Activated naive CD4-positive, alpha-beta T cell (primary cell): ENCODE results near the gene RARRES1.

Experiments
- DNase-seq, 4 experiments: peaks; one replicate each; lab custom pipeline; 2025; lab: John Stamatoyannopoulos, UW

RARRES1 gene

GRCh38 chr3:158731938-158732855, at the start of gene RARRES1:
Gene RARRES1 (minus strand): TSS chr3:158732457. CDS start chr3:158732415, 42 bp downstream.
- DNase-seq = peak in 1 of 4 experiments; percentile 8

- DNase-seq = no peak
Measured at GRCh38 chr3:158781849-158782248, 49.6 kb upstream of the RARRES1 start.

- DNase-seq = no peak
Measured at GRCh38 chr3:158781191-158781590, 48.9 kb upstream of the RARRES1 start.

GRCh38 chr3:158780766-158781165, 48.5 kb upstream of the RARRES1 start:
- no peak for DNase-seq

GRCh38 chr3:158777161-158777873, 45.1 kb upstream of the RARRES1 start:
- no peak for DNase-seq

- no peak for DNase-seq
Measured at GRCh38 chr3:158776531-158776930, 44.3 kb upstream of the RARRES1 start.

GRCh38 chr3:158775426-158776410, 43.5 kb upstream of the RARRES1 start:
- no peak for DNase-seq

- DNase-seq = no peak
Measured at GRCh38 chr3:158774965-158775364, 42.7 kb upstream of the RARRES1 start.

- DNase-seq = no peak
Measured at GRCh38 chr3:158773845-158774830, 41.9 kb upstream of the RARRES1 start.

GRCh38 chr3:158773166-158773565, 40.9 kb upstream of the RARRES1 start:
- DNase-seq = no peak

GRCh38 chr3:158771982-158772381, 39.7 kb upstream of the RARRES1 start:
- no peak for DNase-seq

- DNase-seq = no peak
Measured at GRCh38 chr3:158771577-158771976, 39.3 kb upstream of the RARRES1 start.

GRCh38 chr3:158770741-158771350, 38.6 kb upstream of the RARRES1 start:
- DNase-seq = no peak

GRCh38 chr3:158769952-158770740, 37.9 kb upstream of the RARRES1 start:
- no peak for DNase-seq

GRCh38 chr3:158769549-158769948, 37.3 kb upstream of the RARRES1 start:
- DNase-seq = no peak

GRCh38 chr3:158768881-158769543, 36.8 kb upstream of the RARRES1 start:
- no peak for DNase-seq

GRCh38 chr3:158768361-158768787, 36.1 kb upstream of the RARRES1 start:
- DNase-seq = no peak

GRCh38 chr3:158766364-158766763, 34.1 kb upstream of the RARRES1 start:
- no peak for DNase-seq
